Measurements from ENCODE around the gene SUPT5H. TPM values are rescaled to one million over a fixed set of nuclear protein-coding genes. Genes with fewer than 3 reads are reported as not detected.

SUPT5H gene
- total and polyA plus RNA-seq, 10 of the 15 experiments (the other 5 are each of a cell fraction or from before 2014, with no cell fraction given): 27.2 to 194 (median 83.6) TPM

DNA sequence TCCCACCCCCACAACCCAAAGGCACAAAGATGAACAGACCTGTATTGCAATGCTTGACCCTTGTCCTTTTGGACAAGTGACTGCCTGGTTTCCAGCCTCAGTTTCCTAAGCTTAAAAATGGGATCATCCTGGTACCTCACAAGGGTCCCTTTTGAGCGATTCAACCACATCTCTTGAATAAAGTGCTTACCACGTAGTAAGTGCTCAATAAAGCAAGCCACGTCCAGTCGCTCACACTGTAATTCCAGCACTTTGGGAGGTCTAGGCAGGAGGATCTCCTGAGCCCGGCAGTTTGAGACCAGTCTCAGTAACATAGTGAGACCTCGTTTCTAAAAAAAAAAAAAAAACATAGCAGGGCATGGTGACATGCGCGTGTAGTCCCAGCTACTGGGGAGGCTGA is 54.5 kb downstream of the SUPT5H start (continued):
- TF ChIP-seq, protein P1, sequence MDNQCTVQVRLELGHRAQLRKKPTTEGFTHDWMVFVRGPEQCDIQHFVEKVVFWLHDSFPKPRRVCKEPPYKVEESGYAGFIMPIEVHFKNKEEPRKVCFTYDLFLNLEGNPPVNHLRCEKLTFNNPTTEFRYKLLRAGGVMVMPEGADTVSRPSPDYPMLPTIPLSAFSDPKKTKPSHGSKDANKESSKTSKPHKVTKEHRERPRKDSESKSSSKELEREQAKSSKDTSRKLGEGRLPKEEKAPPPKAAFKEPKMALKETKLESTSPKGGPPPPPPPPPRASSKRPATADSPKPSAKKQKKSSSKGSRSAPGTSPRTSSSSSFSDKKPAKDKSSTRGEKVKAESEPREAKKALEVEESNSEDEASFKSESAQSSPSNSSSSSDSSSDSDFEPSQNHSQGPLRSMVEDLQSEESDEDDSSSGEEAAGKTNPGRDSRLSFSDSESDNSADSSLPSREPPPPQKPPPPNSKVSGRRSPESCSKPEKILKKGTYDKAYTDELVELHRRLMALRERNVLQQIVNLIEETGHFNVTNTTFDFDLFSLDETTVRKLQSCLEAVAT (IDR thresholded peaks at IDR 0.05): no peak
- TF ChIP-seq JUND (IDR thresholded peaks at IDR 0.05; ENCODE audit: low read depth, low read length) (no peak), BCL3 (IDR thresholded peaks at IDR 0.05; ENCODE audit: borderline replicate concordance, insufficient read depth, low read depth, low read length, poor library complexity, severe bottlenecking) (no peak)
- TF ChIP-seq, protein P2, sequence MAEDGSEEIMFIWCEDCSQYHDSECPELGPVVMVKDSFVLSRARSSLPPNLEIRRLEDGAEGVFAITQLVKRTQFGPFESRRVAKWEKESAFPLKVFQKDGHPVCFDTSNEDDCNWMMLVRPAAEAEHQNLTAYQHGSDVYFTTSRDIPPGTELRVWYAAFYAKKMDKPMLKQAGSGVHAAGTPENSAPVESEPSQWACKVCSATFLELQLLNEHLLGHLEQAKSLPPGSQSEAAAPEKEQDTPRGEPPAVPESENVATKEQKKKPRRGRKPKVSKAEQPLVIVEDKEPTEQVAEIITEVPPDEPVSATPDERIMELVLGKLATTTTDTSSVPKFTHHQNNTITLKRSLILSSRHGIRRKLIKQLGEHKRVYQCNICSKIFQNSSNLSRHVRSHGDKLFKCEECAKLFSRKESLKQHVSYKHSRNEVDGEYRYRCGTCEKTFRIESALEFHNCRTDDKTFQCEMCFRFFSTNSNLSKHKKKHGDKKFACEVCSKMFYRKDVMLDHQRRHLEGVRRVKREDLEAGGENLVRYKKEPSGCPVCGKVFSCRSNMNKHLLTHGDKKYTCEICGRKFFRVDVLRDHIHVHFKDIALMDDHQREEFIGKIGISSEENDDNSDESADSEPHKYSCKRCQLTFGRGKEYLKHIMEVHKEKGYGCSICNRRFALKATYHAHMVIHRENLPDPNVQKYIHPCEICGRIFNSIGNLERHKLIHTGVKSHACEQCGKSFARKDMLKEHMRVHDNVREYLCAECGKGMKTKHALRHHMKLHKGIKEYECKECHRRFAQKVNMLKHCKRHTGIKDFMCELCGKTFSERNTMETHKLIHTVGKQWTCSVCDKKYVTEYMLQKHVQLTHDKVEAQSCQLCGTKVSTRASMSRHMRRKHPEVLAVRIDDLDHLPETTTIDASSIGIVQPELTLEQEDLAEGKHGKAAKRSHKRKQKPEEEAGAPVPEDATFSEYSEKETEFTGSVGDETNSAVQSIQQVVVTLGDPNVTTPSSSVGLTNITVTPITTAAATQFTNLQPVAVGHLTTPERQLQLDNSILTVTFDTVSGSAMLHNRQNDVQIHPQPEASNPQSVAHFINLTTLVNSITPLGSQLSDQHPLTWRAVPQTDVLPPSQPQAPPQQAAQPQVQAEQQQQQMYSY (CRISPR knock-in tag; IDR thresholded peaks at IDR 0.05): no peak

DNA sequence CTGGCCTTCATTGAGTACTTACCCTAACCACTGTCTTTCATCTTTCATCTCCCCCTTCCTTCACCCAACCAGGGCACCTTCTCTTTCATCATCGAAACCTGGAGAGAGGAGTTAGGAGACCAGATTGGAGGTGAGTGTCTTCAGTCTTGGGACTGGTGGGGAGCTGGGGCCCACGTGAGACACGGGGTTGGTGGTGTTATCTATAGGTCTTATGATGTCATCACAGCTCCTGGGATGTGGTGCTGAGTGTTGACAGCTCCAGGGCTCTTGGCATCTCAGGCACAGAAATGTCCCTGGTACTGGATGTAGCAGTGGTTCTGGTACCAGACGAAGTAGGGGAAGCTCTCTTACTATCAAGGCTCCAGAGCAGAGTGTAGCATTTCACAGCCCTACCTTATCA is 55.2 kb downstream of the SUPT5H start:
- no peak for ATAC-seq
- Histone ChIP-seq H3K9me3 (replicated peaks; ENCODE audit: control insufficient read depth, insufficient read depth, low read length) (no peaks in the 10 kb centered on the region; the same call in 2 of the 3 replicates), H4K20me1 (ENCODE audit: control insufficient read depth, insufficient read depth) (no peaks in the 10 kb centered on the region), H3K9ac (ENCODE audit: control insufficient read depth, insufficient read depth, low read length) (no peak overlapping the region), H3K27me3 (replicated peaks in 1 of 2; ENCODE audit: control insufficient read depth in 2 of 2, insufficient read depth in 2 of 2, low read length in 1 of 2) (peaks cover 0 to 19% of the 10 kb centered on the region in 2 experiments; a peak in 3 of 4 replicates), H3K4me1 (ENCODE audit: control insufficient read depth, insufficient read depth, low read length) (peaks cover 10% of the 10 kb centered on the region), H3K36me3 (ENCODE audit: control insufficient read depth in 2 of 2, insufficient read depth in 2 of 2, low read length in 1 of 2) (no peaks in the 10 kb centered on the region), H3K79me2 (ENCODE audit: control insufficient read depth, insufficient read depth, low read length) (no peaks in the 10 kb centered on the region), H2AFZ (ENCODE audit: control insufficient read depth, low read depth, low read length) (no peak overlapping the region), H3K4me2 (ENCODE audit: control insufficient read depth, insufficient read depth) (no peak overlapping the region), H3K4me3 (no peak overlapping the region), H3K27ac (ENCODE audit: control insufficient read depth, insufficient read depth) (no peak overlapping the region)
- ChIA-PET SMC1A (ENCODE audit: uncharacterized antibody, unreplicated experiment) (interaction anchor here (1.2 to 1.3 kb wide), 3 partner anchors 12 to 67 kb away, joined by 3 to 5 read pairs (median 4); no protein-coding TSS in a partner anchor), CTCF (interaction anchor here (0.7 to 1.9 kb wide), 5 partner anchors 26 to 320 kb away, joined by 3 to 12 read pairs (median 3); partner anchors contain the start of genes EID2B and PLEKHG2), RAD21 (ENCODE audit: unreplicated experiment) (no interaction called here), POLR2A (interaction anchor here (0.6 kb wide), 1 partner anchor 51 kb away, joined by 3 read pairs; no protein-coding TSS in a partner anchor)
- intact Hi-C loops (cut with micrococcal nuclease; ENCODE audit: unreplicated experiment) (no loop called here), in situ Hi-C loops (cut with MboI) (no loop called here)
- DNase-seq (ENCODE audit: low read depth, low spot score): no peak
- TF ChIP-seq SMAD1 (IDR thresholded peaks at IDR 0.05; ENCODE audit: low read depth, partially characterized antibody): no peak
- no peak for TF ChIP-seq POLR2A (IDR thresholded peaks at IDR 0.05; ENCODE audit: low read depth, low read length)
- TF ChIP-seq BCL11A (IDR thresholded peaks at IDR 0.05; ENCODE audit: low read depth, low read length): no peak
- TF ChIP-seq EED (IDR thresholded peaks at IDR 0.05; ENCODE audit: low read depth): no peak
- no peak for TF ChIP-seq MAX (IDR thresholded peaks at IDR 0.05; ENCODE audit: low read depth, low read length)
- TF ChIP-seq, protein P3, sequence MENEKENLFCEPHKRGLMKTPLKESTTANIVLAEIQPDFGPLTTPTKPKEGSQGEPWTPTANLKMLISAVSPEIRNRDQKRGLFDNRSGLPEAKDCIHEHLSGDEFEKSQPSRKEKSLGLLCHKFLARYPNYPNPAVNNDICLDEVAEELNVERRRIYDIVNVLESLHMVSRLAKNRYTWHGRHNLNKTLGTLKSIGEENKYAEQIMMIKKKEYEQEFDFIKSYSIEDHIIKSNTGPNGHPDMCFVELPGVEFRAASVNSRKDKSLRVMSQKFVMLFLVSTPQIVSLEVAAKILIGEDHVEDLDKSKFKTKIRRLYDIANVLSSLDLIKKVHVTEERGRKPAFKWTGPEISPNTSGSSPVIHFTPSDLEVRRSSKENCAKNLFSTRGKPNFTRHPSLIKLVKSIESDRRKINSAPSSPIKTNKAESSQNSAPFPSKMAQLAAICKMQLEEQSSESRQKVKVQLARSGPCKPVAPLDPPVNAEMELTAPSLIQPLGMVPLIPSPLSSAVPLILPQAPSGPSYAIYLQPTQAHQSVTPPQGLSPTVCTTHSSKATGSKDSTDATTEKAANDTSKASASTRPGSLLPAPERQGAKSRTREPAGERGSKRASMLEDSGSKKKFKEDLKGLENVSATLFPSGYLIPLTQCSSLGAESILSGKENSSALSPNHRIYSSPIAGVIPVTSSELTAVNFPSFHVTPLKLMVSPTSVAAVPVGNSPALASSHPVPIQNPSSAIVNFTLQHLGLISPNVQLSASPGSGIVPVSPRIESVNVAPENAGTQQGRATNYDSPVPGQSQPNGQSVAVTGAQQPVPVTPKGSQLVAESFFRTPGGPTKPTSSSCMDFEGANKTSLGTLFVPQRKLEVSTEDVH (IDR thresholded peaks at IDR 0.05; ENCODE audit: low read depth, partially characterized antibody): no peak
- TF ChIP-seq, protein P4, sequence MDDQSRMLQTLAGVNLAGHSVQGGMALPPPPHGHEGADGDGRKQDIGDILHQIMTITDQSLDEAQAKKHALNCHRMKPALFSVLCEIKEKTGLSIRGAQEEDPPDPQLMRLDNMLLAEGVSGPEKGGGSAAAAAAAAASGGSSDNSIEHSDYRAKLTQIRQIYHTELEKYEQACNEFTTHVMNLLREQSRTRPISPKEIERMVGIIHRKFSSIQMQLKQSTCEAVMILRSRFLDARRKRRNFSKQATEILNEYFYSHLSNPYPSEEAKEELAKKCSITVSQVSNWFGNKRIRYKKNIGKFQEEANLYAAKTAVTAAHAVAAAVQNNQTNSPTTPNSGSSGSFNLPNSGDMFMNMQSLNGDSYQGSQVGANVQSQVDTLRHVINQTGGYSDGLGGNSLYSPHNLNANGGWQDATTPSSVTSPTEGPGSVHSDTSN (IDR thresholded peaks at IDR 0.05; ENCODE audit: insufficient replicate concordance, low read depth, low read length): no peak
- FAIRE-seq: no peak
- BruUV-seq (replicated peaks): no TSS peak
- WGBS (ENCODE audit: insufficient coverage, insufficient replicate concordance, low lambda C conversion rate, missing lambda C conversion rate): 16% methylated on average over 4 of the region's 4 CpGs

Measured in GM12878 (cell line).